PFSK-1 (cell line): Measurements from ENCODE around the gene TBCD.
A peak's percentile ranks its signal among the peaks of the same experiment; 100 is the strongest.

Source experiments
- FOXP2 ChIP-seq: optimal IDR thresholded peaks from 2 replicates; pipeline ENCODE3; 2011; ENCODE audit warnings: borderline replicate concordance, control low read depth, inconsistent platforms; ENCODE audit not compliant: insufficient read depth; ENCODE audit errors: extremely low read length, extremely low read depth
- POLR2AphosphoS5 ChIP-seq: IDR thresholded peaks from 2 replicates; pipeline ENCODE4 v1.6.1; 2012; ENCODE audit warnings: low read depth, mild to moderate bottlenecking, control low read depth, low read length, moderate library complexity
- REST ChIP-seq, 2 experiments: IDR thresholded peaks; 2 replicates each; pipeline versions ENCODE4 v1.6.1 to v1.8.0; 2011 to 2012; ENCODE audit warnings: low read depth in 2 of 2, low read length in 2 of 2, control low read depth in 1 of 2, inconsistent platforms in 1 of 2, mild to moderate bottlenecking in 1 of 2, moderate library complexity in 1 of 2; ENCODE audit not compliant: insufficient read depth in 1 of 2
- SIN3A ChIP-seq: IDR thresholded peaks from 2 replicates; pipeline ENCODE4 v1.6.1; 2012; ENCODE audit warnings: mild to moderate bottlenecking, low read length, moderate library complexity, borderline replicate concordance; ENCODE audit not compliant: insufficient read depth
- TAF1 ChIP-seq: IDR thresholded peaks from 2 replicates; pipeline ENCODE4 v1.6.1; 2012; ENCODE audit warnings: low read length, control low read depth, borderline replicate concordance; ENCODE audit not compliant: insufficient read depth

Gene TBCD

GRCh38 chr17:82859431-82860403 is 107.9 kb downstream of the TBCD start:
- TF ChIP-seq SIN3A (no peak), POLR2AphosphoS5 (no peak; the same call in 1 of the 2 replicates), TAF1 (no peak), REST (IDR thresholded peaks at IDR 0.05; ENCODE audit: insufficient read depth in 1 of 2, low read depth in 2 of 2, low read length in 2 of 2) (no peak), FOXP2 (peak; percentile 69)

- TF ChIP-seq TAF1 (no peak), POLR2AphosphoS5 (no peak), REST (IDR thresholded peaks at IDR 0.05; ENCODE audit: insufficient read depth in 1 of 2, low read depth in 2 of 2, low read length in 2 of 2) (no peak), FOXP2 (no peak), SIN3A (no peak)
These were observed 108.9 kb downstream of the TBCD start for GRCh38 chr17:82860606-82861392.

GRCh38 chr17:82861393-82861775 is 109.5 kb downstream of the TBCD start:
- no peak for TF ChIP-seq POLR2AphosphoS5
- TF ChIP-seq FOXP2, result no peak
- no peak for TF ChIP-seq TAF1
- TF ChIP-seq SIN3A, result no peak
- TF ChIP-seq REST (IDR thresholded peaks at IDR 0.05; ENCODE audit: insufficient read depth in 1 of 2, low read depth in 2 of 2, low read length in 2 of 2), result no peak

GRCh38 chr17:82862191-82862590 is 110.3 kb downstream of the TBCD start:
- no peak for TF ChIP-seq REST (IDR thresholded peaks at IDR 0.05; ENCODE audit: insufficient read depth in 1 of 2, low read depth in 2 of 2, low read length in 2 of 2)
- TF ChIP-seq POLR2AphosphoS5, result no peak
- no peak for TF ChIP-seq TAF1
- no peak for TF ChIP-seq SIN3A
- no peak for TF ChIP-seq FOXP2
